ENCODE measurements around the gene NIPBL. TPM values are rescaled to one million over a fixed set of nuclear protein-coding genes. Genes with fewer than 3 reads are reported as not detected.
A peak's percentile ranks its signal among the peaks of the same experiment; 100 is the strongest.

NIPBL gene
- total RNA-seq, 1 donor from 2014 or later: 32.2 TPM

DNA sequence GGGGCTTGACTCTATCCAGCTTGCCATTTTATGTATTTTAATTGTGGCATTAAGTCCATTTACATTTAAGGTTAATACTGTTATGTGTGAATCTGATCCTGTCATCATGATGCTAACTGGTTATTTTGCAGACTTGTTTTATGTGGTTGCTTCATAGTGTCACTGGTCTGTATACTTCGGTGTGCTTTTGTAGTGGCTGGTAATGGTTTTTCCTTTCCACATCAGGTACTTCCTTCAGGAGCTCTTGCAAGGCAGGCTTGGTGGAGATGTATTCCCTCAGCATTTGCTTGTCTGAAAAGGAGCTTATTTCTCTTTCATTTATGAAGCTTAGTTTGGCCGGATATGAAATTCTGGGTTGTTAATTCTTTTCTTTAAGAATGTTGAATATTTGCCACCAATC, 226.7 kb downstream of the NIPBL start:
- no peaks in the 10 kb centered on the region for H3K4me1 Mint-ChIP-seq (ENCODE audit: low read depth)
- no peak for DNase-seq (ENCODE audit: low spot score)

DNA sequence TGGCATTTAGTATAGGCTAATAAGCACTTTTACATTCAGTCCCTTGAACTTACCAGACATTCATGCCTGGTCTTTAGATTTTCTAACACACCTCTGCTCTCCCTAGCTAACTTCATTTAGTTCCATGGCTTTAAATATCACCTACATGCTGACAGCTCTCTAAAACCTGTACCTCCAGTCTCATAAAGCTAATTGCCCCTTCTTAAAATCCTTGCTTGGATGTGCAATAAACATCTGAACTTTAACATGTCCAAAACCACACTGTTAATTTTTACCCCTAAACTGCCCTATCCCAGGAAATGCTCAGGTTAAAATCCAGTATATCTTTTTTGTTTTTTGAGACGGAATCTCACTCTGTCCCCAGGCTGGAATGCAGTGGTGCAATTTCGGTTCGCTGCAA, 232.8 kb downstream of the NIPBL start:
- Mint-ChIP-seq H3K27me3 (ENCODE audit: low read depth) (no peaks in the 10 kb centered on the region), H3K4me1 (ENCODE audit: low read depth) (no peaks in the 10 kb centered on the region), H3K27ac (ENCODE audit: unreplicated experiment) (no peak overlapping the region), H3K4me3 (ENCODE audit: unreplicated experiment) (no peak overlapping the region), H3K36me3 (ENCODE audit: low read depth) (peaks cover 52% of the 10 kb centered on the region), H3K9me3 (ENCODE audit: low read depth) (no peaks in the 10 kb centered on the region)
- no peak for DNase-seq (ENCODE audit: low spot score)
- TF ChIP-seq, protein P1, sequence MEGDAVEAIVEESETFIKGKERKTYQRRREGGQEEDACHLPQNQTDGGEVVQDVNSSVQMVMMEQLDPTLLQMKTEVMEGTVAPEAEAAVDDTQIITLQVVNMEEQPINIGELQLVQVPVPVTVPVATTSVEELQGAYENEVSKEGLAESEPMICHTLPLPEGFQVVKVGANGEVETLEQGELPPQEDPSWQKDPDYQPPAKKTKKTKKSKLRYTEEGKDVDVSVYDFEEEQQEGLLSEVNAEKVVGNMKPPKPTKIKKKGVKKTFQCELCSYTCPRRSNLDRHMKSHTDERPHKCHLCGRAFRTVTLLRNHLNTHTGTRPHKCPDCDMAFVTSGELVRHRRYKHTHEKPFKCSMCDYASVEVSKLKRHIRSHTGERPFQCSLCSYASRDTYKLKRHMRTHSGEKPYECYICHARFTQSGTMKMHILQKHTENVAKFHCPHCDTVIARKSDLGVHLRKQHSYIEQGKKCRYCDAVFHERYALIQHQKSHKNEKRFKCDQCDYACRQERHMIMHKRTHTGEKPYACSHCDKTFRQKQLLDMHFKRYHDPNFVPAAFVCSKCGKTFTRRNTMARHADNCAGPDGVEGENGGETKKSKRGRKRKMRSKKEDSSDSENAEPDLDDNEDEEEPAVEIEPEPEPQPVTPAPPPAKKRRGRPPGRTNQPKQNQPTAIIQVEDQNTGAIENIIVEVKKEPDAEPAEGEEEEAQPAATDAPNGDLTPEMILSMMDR (IDR thresholded peaks at IDR 0.05): no peak

More for the DNA sequence above, 226.7 kb downstream of the NIPBL start:
- H3K27me3 Mint-ChIP-seq (ENCODE audit: low read depth): no peaks in the 10 kb centered on the region
- H3K27ac Mint-ChIP-seq (ENCODE audit: unreplicated experiment): no peak overlapping the region
- no peak overlapping the region for H3K4me3 Mint-ChIP-seq (ENCODE audit: unreplicated experiment)
- H3K36me3 Mint-ChIP-seq (ENCODE audit: low read depth): peaks cover 67% of the 10 kb centered on the region
- H3K9me3 Mint-ChIP-seq (ENCODE audit: low read depth): peaks cover 38% of the 10 kb centered on the region
- TF ChIP-seq, protein P1 (IDR thresholded peaks at IDR 0.05): no peak

DNA sequence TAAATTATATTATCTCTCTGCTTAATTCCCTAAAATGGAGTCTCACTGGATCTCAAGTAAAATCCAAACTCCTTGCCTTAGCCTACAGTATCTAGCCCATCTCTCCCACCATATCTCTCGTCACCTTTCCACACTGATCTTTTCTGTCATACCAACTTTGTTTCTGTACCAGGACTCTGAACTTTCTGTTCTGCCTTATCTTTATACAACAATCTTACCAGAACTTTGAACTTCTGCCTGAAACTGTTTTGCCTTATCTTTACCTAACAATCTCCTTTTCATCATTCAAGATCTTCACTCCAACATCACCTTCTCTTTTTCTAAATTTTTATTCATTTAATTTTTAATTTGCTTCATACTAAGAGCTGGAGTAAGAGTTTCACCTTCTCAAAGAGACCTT, 233.6 kb downstream of the NIPBL start:
- H3K9me3 Mint-ChIP-seq (ENCODE audit: low read depth): no peaks in the 10 kb centered on the region
- TF ChIP-seq, protein P1 (IDR thresholded peaks at IDR 0.05): no peak
- DNase-seq (ENCODE audit: low spot score): no peak
- no peak overlapping the region for H3K4me3 Mint-ChIP-seq (ENCODE audit: unreplicated experiment)
- no peaks in the 10 kb centered on the region for H3K4me1 Mint-ChIP-seq (ENCODE audit: low read depth)
- peak overlapping the region; percentile 8 for H3K27ac Mint-ChIP-seq (ENCODE audit: unreplicated experiment)
- H3K36me3 Mint-ChIP-seq (ENCODE audit: low read depth): peaks cover 45% of the 10 kb centered on the region
- no peaks in the 10 kb centered on the region for H3K27me3 Mint-ChIP-seq (ENCODE audit: low read depth)

DNA sequence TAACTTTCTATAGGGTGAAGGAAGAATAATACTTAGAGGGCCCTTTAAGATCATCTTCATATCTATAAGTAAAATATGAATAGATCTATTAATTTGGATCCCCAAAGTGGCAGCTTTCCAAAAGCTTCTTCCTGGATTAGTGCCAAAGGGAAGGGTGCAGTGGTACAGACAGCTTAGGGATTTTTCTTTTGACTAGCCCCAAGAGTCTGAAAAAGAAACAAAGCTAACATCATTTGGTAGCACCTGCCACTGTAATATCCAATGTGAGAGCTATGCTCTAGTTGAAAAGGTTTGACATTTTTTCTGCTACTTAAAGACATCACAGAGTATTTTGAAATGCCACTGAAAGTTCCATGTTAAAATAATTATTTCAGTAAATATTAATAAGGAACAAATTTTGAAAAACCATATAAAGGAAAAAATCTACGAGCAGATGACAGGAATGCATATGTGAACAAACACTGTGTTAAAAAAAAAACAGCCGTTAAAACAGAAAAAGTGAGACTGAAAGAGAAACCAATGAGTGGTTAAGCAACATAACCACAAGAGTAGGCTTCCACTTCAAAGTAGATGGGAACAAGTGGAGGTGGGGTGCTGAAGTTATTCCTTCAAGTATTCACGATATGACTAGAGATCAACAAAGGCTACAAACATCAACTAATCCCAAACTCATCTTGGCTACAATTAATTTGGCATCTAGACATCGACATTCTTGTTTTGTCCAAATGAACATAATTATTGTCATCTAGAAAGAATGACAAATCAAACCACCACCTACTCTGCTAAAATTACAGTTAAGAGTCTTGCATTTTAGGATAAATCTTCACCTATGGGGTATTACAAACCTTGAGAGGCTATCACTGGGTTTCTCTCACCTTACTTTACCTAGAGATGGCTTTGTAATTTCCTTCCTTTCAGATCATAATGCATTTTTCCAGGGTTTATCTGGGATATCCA, 235.1 kb downstream of the NIPBL start:
- peaks cover 41% of the 10 kb centered on the region for H3K36me3 Mint-ChIP-seq (ENCODE audit: low read depth)
- no peak overlapping the region for H3K27ac Mint-ChIP-seq (ENCODE audit: unreplicated experiment)
- no peaks in the 10 kb centered on the region for H3K9me3 Mint-ChIP-seq (ENCODE audit: low read depth)
- TF ChIP-seq, protein P1 (IDR thresholded peaks at IDR 0.05): no peak
- H3K27me3 Mint-ChIP-seq (ENCODE audit: low read depth): no peaks in the 10 kb centered on the region
- no peak overlapping the region for H3K4me3 Mint-ChIP-seq (ENCODE audit: unreplicated experiment)
- no peaks in the 10 kb centered on the region for H3K4me1 Mint-ChIP-seq (ENCODE audit: low read depth)
- DNase-seq (ENCODE audit: low spot score): no peak

DNA sequence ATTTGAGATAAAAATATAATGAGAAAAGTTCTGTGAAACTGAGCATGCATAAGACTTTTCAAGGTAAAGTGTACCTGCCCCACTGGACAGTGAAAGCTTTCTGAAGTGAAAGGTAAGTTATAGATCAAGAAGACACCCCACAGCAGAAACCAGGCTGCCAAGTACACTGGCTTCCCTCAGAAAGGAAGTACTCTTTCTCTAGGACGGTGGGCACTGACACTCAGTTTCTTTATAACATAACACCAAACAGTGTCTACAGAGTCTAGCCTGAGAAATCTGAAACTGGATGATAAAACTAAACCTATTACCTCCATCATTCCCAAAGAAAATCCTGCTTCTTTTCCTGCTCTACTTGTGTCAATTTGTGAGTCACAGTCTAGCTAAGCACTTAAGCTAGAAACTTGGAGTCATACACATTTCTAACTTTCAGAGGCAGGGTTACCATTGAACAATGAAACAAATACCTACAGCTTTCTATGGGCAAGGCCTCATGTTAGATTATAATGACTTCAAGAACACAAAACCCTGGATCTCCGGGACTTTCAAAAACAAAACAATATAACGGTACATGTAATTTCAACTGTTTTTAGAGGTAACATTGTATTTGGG, 235.9 kb downstream of the NIPBL start:
- DNase-seq (ENCODE audit: low spot score): no peak
- no peak overlapping the region for H3K4me3 Mint-ChIP-seq (ENCODE audit: unreplicated experiment)
- peaks cover 39% of the 10 kb centered on the region for H3K36me3 Mint-ChIP-seq (ENCODE audit: low read depth)
- no peaks in the 10 kb centered on the region for H3K4me1 Mint-ChIP-seq (ENCODE audit: low read depth)
- TF ChIP-seq, protein P1 (IDR thresholded peaks at IDR 0.05): no peak
- no peaks in the 10 kb centered on the region for H3K9me3 Mint-ChIP-seq (ENCODE audit: low read depth)
- no peaks in the 10 kb centered on the region for H3K27me3 Mint-ChIP-seq (ENCODE audit: low read depth)
- H3K27ac Mint-ChIP-seq (ENCODE audit: unreplicated experiment): no peak overlapping the region
